ENCODE measurements around the gene PHLDA2. TPM values are rescaled to one million over a fixed set of nuclear protein-coding genes. Genes with fewer than 3 reads are reported as not detected.

The PHLDA2 gene
- total RNA-seq, 1 donor from 2014 or later = not detected

- peak overlapping the region in 1 of 3 donors; percentile 23 for H3K9ac ChIP-seq (ENCODE audit: low read depth in 1 of 3, low read length in 3 of 3)
- peak overlapping the region; percentile 70 for H3K27ac ChIP-seq (ENCODE audit: low read depth, low read length)
- peaks cover 24 to 42% (median 26%) of the 10 kb centered on the region in 3 donors for H3K4me1 ChIP-seq (ENCODE audit: control insufficient read depth in 3 of 3, insufficient read depth in 3 of 3, low read length in 3 of 3)
- H3K9me3 ChIP-seq (ENCODE audit: control insufficient read depth in 3 of 3, low read length in 3 of 3) = no peaks in the 10 kb centered on the region
- no peaks in the 10 kb centered on the region for H3K36me3 ChIP-seq (ENCODE audit: control insufficient read depth in 3 of 3, insufficient read depth in 3 of 3, low read length in 3 of 3)
- peak overlapping the region in 2 of 3 donors; percentile 7 to 22 for H3K4me3 ChIP-seq (ENCODE audit: low read length in 3 of 3)
- H3K27me3 ChIP-seq (ENCODE audit: control insufficient read depth in 3 of 3, insufficient read depth in 3 of 3, low read length in 3 of 3) = peaks cover 0 to 11% (median 5%) of the 10 kb centered on the region in 3 donors
Observed at GRCh38 chr11:2899080-2899783, 30.0 kb downstream of the PHLDA2 start.

GRCh38 chr11:2898366-2899079 lies 30.7 kb downstream of the PHLDA2 start:
- Histone ChIP-seq H3K4me1 (ENCODE audit: control insufficient read depth in 3 of 3, insufficient read depth in 3 of 3, low read length in 3 of 3) (peaks cover 24 to 41% (median 26%) of the 10 kb centered on the region in 3 donors), H3K27ac (ENCODE audit: low read depth, low read length) (peak overlapping the region; percentile 70), H3K4me3 (ENCODE audit: low read length in 3 of 3) (no peak overlapping the region)

GRCh38 chr11:2897048-2897447 lies 32.2 kb downstream of the PHLDA2 start:
- H3K4me1 ChIP-seq (ENCODE audit: control insufficient read depth in 3 of 3, insufficient read depth in 3 of 3, low read length in 3 of 3) = peaks cover 20 to 38% (median 21%) of the 10 kb centered on the region in 3 donors
- H3K27ac ChIP-seq (ENCODE audit: low read depth, low read length) = no peak overlapping the region
- no peak overlapping the region for H3K4me3 ChIP-seq (ENCODE audit: low read length in 3 of 3)
- no peaks in the 10 kb centered on the region for H3K27me3 ChIP-seq (ENCODE audit: control insufficient read depth in 3 of 3, insufficient read depth in 3 of 3, low read length in 3 of 3)
- no peak overlapping the region for H3K9ac ChIP-seq (ENCODE audit: low read depth in 1 of 3, low read length in 3 of 3)
- H3K36me3 ChIP-seq (ENCODE audit: control insufficient read depth in 3 of 3, insufficient read depth in 3 of 3, low read length in 3 of 3) = no peaks in the 10 kb centered on the region
- no peaks in the 10 kb centered on the region for H3K9me3 ChIP-seq (ENCODE audit: control insufficient read depth in 3 of 3, low read length in 3 of 3)

More at GRCh38 chr11:2898366-2899079, 30.7 kb downstream of the PHLDA2 start:
- Histone ChIP-seq H3K9me3 (ENCODE audit: control insufficient read depth in 3 of 3, low read length in 3 of 3) (no peaks in the 10 kb centered on the region), H3K36me3 (ENCODE audit: control insufficient read depth in 3 of 3, insufficient read depth in 3 of 3, low read length in 3 of 3) (no peaks in the 10 kb centered on the region), H3K27me3 (ENCODE audit: control insufficient read depth in 3 of 3, insufficient read depth in 3 of 3, low read length in 3 of 3) (peaks cover 0 to 10% (median 5%) of the 10 kb centered on the region in 3 donors), H3K9ac (ENCODE audit: low read depth in 1 of 3, low read length in 3 of 3) (no peak overlapping the region)

GRCh38 chr11:2896047-2896446 lies 33.2 kb downstream of the PHLDA2 start:
- peaks cover 0 to 2% (median 0%) of the 10 kb centered on the region in 3 donors for H3K27me3 ChIP-seq (ENCODE audit: control insufficient read depth in 3 of 3, insufficient read depth in 3 of 3, low read length in 3 of 3)
- H3K4me3 ChIP-seq (ENCODE audit: low read length in 3 of 3) = no peak overlapping the region

GRCh38 chr11:2893935-2894334 lies 35.3 kb downstream of the PHLDA2 start:
- H3K4me3 ChIP-seq (ENCODE audit: low read length in 3 of 3) = no peak overlapping the region
- H3K9ac ChIP-seq (ENCODE audit: low read depth in 1 of 3, low read length in 3 of 3) = no peak overlapping the region
- H3K27ac ChIP-seq (ENCODE audit: low read depth, low read length) = no peak overlapping the region
- no peaks in the 10 kb centered on the region for H3K9me3 ChIP-seq (ENCODE audit: control insufficient read depth in 3 of 3, low read length in 3 of 3)
- H3K27me3 ChIP-seq (ENCODE audit: control insufficient read depth in 3 of 3, insufficient read depth in 3 of 3, low read length in 3 of 3) = peaks cover 0 to 2% (median 0%) of the 10 kb centered on the region in 3 donors
- H3K4me1 ChIP-seq (ENCODE audit: control insufficient read depth in 3 of 3, insufficient read depth in 3 of 3, low read length in 3 of 3) = peaks cover 17 to 25% (median 20%) of the 10 kb centered on the region in 3 donors
- H3K36me3 ChIP-seq (ENCODE audit: control insufficient read depth in 3 of 3, insufficient read depth in 3 of 3, low read length in 3 of 3) = no peaks in the 10 kb centered on the region

More at GRCh38 chr11:2896047-2896446, 33.2 kb downstream of the PHLDA2 start:
- H3K4me1 ChIP-seq (ENCODE audit: control insufficient read depth in 3 of 3, insufficient read depth in 3 of 3, low read length in 3 of 3) = peaks cover 23 to 38% (median 25%) of the 10 kb centered on the region in 3 donors
- no peaks in the 10 kb centered on the region for H3K36me3 ChIP-seq (ENCODE audit: control insufficient read depth in 3 of 3, insufficient read depth in 3 of 3, low read length in 3 of 3)
- no peak overlapping the region for H3K27ac ChIP-seq (ENCODE audit: low read depth, low read length)
- no peak overlapping the region for H3K9ac ChIP-seq (ENCODE audit: low read depth in 1 of 3, low read length in 3 of 3)
- no peaks in the 10 kb centered on the region for H3K9me3 ChIP-seq (ENCODE audit: control insufficient read depth in 3 of 3, low read length in 3 of 3)

GRCh38 chr11:2892967-2893528 lies 36.2 kb downstream of the PHLDA2 start:
- H3K4me3 ChIP-seq (ENCODE audit: low read length in 3 of 3) = peak overlapping the region; percentile 2 to 43 (median 43)
- H3K27me3 ChIP-seq (ENCODE audit: control insufficient read depth in 3 of 3, insufficient read depth in 3 of 3, low read length in 3 of 3) = peaks cover 0 to 2% (median 0%) of the 10 kb centered on the region in 3 donors
- no peaks in the 10 kb centered on the region for H3K9me3 ChIP-seq (ENCODE audit: control insufficient read depth in 3 of 3, low read length in 3 of 3)
- H3K4me1 ChIP-seq (ENCODE audit: control insufficient read depth in 3 of 3, insufficient read depth in 3 of 3, low read length in 3 of 3) = peaks cover 14 to 22% (median 21%) of the 10 kb centered on the region in 3 donors
- peak overlapping the region in 2 of 3 donors; percentile 45 to 53 for H3K9ac ChIP-seq (ENCODE audit: low read depth in 1 of 3, low read length in 3 of 3)
- peak overlapping the region; percentile 18 for H3K27ac ChIP-seq (ENCODE audit: low read depth, low read length)
- H3K36me3 ChIP-seq (ENCODE audit: control insufficient read depth in 3 of 3, insufficient read depth in 3 of 3, low read length in 3 of 3) = no peaks in the 10 kb centered on the region

- H3K9ac ChIP-seq (ENCODE audit: low read depth in 1 of 3, low read length in 3 of 3) = peak overlapping the region in 2 of 3 donors; percentile 45 to 53
- peaks cover 0 to 2% (median 0%) of the 10 kb centered on the region in 3 donors for H3K27me3 ChIP-seq (ENCODE audit: control insufficient read depth in 3 of 3, insufficient read depth in 3 of 3, low read length in 3 of 3)
- H3K4me1 ChIP-seq (ENCODE audit: control insufficient read depth in 3 of 3, insufficient read depth in 3 of 3, low read length in 3 of 3) = peaks cover 17 to 22% (median 20%) of the 10 kb centered on the region in 3 donors
Observed at GRCh38 chr11:2892215-2892966, 36.8 kb downstream of the PHLDA2 start.

GRCh38 chr11:2891326-2892214 lies 37.6 kb downstream of the PHLDA2 start:
- Histone ChIP-seq H3K9ac (ENCODE audit: low read depth in 1 of 3, low read length in 3 of 3) (peak overlapping the region in 2 of 3 donors; percentile 45 to 50), H3K27ac (ENCODE audit: low read depth, low read length) (no peak overlapping the region), H3K4me1 (ENCODE audit: control insufficient read depth in 3 of 3, insufficient read depth in 3 of 3, low read length in 3 of 3) (peaks cover 21 to 28% (median 22%) of the 10 kb centered on the region in 3 donors), H3K36me3 (ENCODE audit: control insufficient read depth in 3 of 3, insufficient read depth in 3 of 3, low read length in 3 of 3) (no peaks in the 10 kb centered on the region), H3K9me3 (ENCODE audit: control insufficient read depth in 3 of 3, low read length in 3 of 3) (no peaks in the 10 kb centered on the region), H3K4me3 (ENCODE audit: low read length in 3 of 3) (peak overlapping the region in 2 of 3 donors; percentile 52 to 56), H3K27me3 (ENCODE audit: control insufficient read depth in 3 of 3, insufficient read depth in 3 of 3, low read length in 3 of 3) (peaks cover 0 to 2% (median 0%) of the 10 kb centered on the region in 3 donors)

More at GRCh38 chr11:2892215-2892966, 36.8 kb downstream of the PHLDA2 start:
- Histone ChIP-seq H3K36me3 (ENCODE audit: control insufficient read depth in 3 of 3, insufficient read depth in 3 of 3, low read length in 3 of 3) (no peaks in the 10 kb centered on the region), H3K27ac (ENCODE audit: low read depth, low read length) (peak overlapping the region; percentile 18), H3K4me3 (ENCODE audit: low read length in 3 of 3) (peak overlapping the region; percentile 43 to 68 (median 56)), H3K9me3 (ENCODE audit: control insufficient read depth in 3 of 3, low read length in 3 of 3) (no peaks in the 10 kb centered on the region)
